ENCODE measurements around the gene LDLRAD4.

- TF ChIP-seq EZH2 (IDR thresholded peaks at IDR 0.05; ENCODE audit: borderline replicate concordance, low read depth, low read length, poor library complexity, severe bottlenecking) = no peak
- no peak for TF ChIP-seq CTCF (conservative IDR thresholded peaks at IDR 0.05; ENCODE audit: low read depth, low read length)
Measured at GRCh38 chr18:13440277-13441248, 222.0 kb downstream of the LDLRAD4 start.

Data from A673 (cell line).